RWPE2 (cell line): ENCODE results near the gene PEX11A.

Source experiments
- ATAC-seq: fragments of 200-7000 bp; cut with Tn5 transposase; 3 replicates; pipeline ENCODE4 v1.9.1; 2021; ENCODE audit warnings: low read depth
- DNase-seq: peaks from one replicate; pipeline ENCODE4 v3.0.0-alpha.2; 2020; ENCODE audit warnings: low spot score
- H3K27ac ChIP-seq: fragments of 450-650 bp; 2 replicates; pipeline ENCODE4 v1.5.1; 2017; ENCODE audit warnings: mild to moderate bottlenecking; ENCODE audit not compliant: poor library complexity, severe bottlenecking
- H3K27me3 ChIP-seq: fragments of 250-450 bp; sonication (Bioruptor Pico); 2 replicates; pipeline ENCODE4 v1.5.1; 2021; ENCODE audit warnings: mild to moderate bottlenecking, moderate library complexity; ENCODE audit not compliant: insufficient read depth, poor library complexity, severe bottlenecking
- H3K36me3 ChIP-seq: fragments of 250-450 bp; sonication (Bioruptor Pico); 2 replicates; pipeline ENCODE4 v1.5.1; 2020; ENCODE audit warnings: low read depth, mild to moderate bottlenecking, moderate library complexity
- H3K4me1 ChIP-seq: fragments of 250-450 bp; sonication (Bioruptor Pico); 2 replicates; pipeline ENCODE4 v1.5.1; 2021; ENCODE audit warnings: mild to moderate bottlenecking, moderate library complexity; ENCODE audit not compliant: insufficient read depth, poor library complexity, severe bottlenecking
- H3K4me3 ChIP-seq: fragments of 250-450 bp; sonication (Bioruptor Pico); 2 replicates; pipeline ENCODE4 v1.5.1; 2021; ENCODE audit warnings: mild to moderate bottlenecking, moderate library complexity; ENCODE audit not compliant: severe bottlenecking
- H3K9me3 ChIP-seq: fragments of 250-450 bp; sonication (Bioruptor Pico); 2 replicates; pipeline ENCODE4 v1.5.1; 2021; ENCODE audit warnings: mild to moderate bottlenecking, moderate library complexity; ENCODE audit not compliant: severe bottlenecking
- CTCF ChIP-seq: fragments of 450-650 bp; IDR thresholded peaks from one replicate; pipeline ENCODE4 v1.5.1; 2017; ENCODE audit warnings: mild to moderate bottlenecking, moderate library complexity; ENCODE audit not compliant: poor library complexity, severe bottlenecking

The PEX11A gene

GRCh38 chr15:89731275-89731674 lies 40.7 kb upstream of the PEX11A start:
- Histone ChIP-seq H3K4me3 (no peak overlapping the region), H3K9me3 (no peaks in the 10 kb centered on the region), H3K27ac (no peak overlapping the region), H3K4me1 (no peaks in the 10 kb centered on the region), H3K27me3 (no peaks in the 10 kb centered on the region), H3K36me3 (no peaks in the 10 kb centered on the region)
- no peak for TF ChIP-seq CTCF
- DNase-seq (no peak), ATAC-seq (no peak)

- Histone ChIP-seq H3K4me3 (no peak overlapping the region), H3K9me3 (no peaks in the 10 kb centered on the region), H3K27ac (no peak overlapping the region), H3K4me1 (no peaks in the 10 kb centered on the region), H3K36me3 (no peaks in the 10 kb centered on the region), H3K27me3 (no peaks in the 10 kb centered on the region)
- TF ChIP-seq CTCF: no peak
- DNase-seq (no peak), ATAC-seq (peak; percentile 28; the same call in 1 of the 3 replicates)
These were observed 37.7 kb upstream of the PEX11A start for GRCh38 chr15:89728254-89728653.

GRCh38 chr15:89725064-89725463 lies 34.5 kb upstream of the PEX11A start:
- no peaks in the 10 kb centered on the region for H3K4me1 ChIP-seq
- H3K9me3 ChIP-seq: peaks cover 3% of the 10 kb centered on the region
- no peak for ATAC-seq
- no peak for DNase-seq
- H3K4me3 ChIP-seq: no peak overlapping the region
- TF ChIP-seq CTCF: no peak
- no peaks in the 10 kb centered on the region for H3K27me3 ChIP-seq
- no peaks in the 10 kb centered on the region for H3K36me3 ChIP-seq
- no peak overlapping the region for H3K27ac ChIP-seq

- Histone ChIP-seq H3K27ac (no peak overlapping the region), H3K27me3 (no peaks in the 10 kb centered on the region), H3K9me3 (peaks cover 3% of the 10 kb centered on the region), H3K36me3 (no peaks in the 10 kb centered on the region), H3K4me3 (no peak overlapping the region), H3K4me1 (no peaks in the 10 kb centered on the region)
- TF ChIP-seq CTCF: no peak
- ATAC-seq (no peak), DNase-seq (no peak)
These were observed 34.1 kb upstream of the PEX11A start for GRCh38 chr15:89724621-89725020.

- H3K27ac ChIP-seq: no peak overlapping the region
- H3K4me3 ChIP-seq: no peak overlapping the region
- ATAC-seq: no peak
- H3K36me3 ChIP-seq: no peaks in the 10 kb centered on the region
- H3K9me3 ChIP-seq: peaks cover 3% of the 10 kb centered on the region
- H3K27me3 ChIP-seq: no peaks in the 10 kb centered on the region
- no peak for TF ChIP-seq CTCF
- DNase-seq: no peak
- no peaks in the 10 kb centered on the region for H3K4me1 ChIP-seq
These were observed 32.5 kb upstream of the PEX11A start for GRCh38 chr15:89723031-89723430.
